HTERT RPE-1 (cell line): ENCODE data around the gene CD99.

Source experiments
- in situ Hi-C: fragments of 300-500 bp; cut with MboI; formaldehyde crosslinking; loops from 4 replicates; pipeline ENCODE4 v1.14.3; 2020; ENCODE audit warnings: low sequenced_read_pairs

CD99 gene

DNA sequence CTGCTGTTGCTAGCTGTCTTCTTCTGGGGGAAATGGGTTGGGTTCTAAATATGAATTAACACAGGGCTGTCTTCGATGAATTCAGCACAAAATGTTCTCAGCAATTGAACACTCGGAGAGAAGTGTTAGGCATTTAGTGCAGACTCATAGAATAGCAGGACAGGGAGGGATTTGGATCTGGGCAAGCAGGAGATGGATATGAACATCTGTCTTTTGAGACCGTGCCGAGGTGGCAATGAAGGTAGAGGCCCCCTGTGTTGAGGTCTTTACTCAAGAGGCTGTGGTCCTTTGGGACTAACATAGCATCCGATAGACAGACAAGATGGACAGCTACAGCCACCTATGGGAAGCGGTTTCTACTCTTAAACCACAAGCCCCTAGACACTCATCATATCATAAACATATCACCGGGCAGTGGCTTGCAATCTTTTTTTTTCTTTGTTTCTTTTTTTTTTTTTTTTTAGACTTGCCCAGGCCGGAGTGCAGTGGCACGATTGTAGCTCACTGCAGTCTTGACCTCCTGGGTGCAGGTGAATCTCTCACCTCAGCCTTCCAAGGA, 6.7 kb downstream of the CD99 start:
- in situ Hi-C loops, result no loop called here

DNA sequence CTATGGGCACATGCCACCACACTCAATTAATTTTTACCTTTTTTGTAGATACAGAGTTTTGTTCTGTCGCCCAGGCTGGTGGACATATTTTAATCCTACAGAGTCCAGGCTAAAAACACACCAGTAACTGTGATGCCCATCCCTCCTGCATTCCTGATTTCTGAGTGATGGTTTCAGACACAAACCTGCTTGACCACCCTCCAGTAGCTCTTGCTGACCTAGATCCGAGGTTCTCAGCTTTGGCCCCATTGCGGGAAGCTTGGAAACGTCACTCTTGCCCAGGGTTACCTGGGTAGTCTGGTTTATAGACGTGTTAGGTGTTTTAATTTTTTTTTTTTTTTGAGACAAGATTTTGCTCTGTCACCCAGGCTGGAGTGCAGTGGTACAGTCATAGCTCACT, 7.5 kb downstream of the CD99 start:
- in situ Hi-C loops, result no loop called here

DNA sequence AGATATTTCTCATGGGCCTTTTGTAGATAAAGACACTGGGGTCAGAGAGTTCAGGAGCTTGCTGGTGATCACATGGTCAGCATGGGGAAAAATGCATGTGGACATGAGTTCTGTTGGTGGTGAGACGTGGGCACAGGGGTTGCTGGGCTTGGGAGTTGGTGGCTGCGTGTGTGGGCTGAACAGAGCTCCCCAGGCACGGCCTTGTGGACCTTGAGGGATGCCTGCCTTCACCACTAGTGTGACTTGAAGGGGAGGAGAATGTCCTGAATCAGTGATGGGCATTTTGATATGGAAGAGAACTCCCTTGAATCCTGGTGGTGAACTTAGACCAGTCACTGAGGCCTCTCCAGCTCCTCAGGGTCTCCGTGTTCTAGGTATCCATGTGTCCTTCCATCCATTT, 8.9 kb downstream of the CD99 start:
- in situ Hi-C loops, result no loop called here

DNA sequence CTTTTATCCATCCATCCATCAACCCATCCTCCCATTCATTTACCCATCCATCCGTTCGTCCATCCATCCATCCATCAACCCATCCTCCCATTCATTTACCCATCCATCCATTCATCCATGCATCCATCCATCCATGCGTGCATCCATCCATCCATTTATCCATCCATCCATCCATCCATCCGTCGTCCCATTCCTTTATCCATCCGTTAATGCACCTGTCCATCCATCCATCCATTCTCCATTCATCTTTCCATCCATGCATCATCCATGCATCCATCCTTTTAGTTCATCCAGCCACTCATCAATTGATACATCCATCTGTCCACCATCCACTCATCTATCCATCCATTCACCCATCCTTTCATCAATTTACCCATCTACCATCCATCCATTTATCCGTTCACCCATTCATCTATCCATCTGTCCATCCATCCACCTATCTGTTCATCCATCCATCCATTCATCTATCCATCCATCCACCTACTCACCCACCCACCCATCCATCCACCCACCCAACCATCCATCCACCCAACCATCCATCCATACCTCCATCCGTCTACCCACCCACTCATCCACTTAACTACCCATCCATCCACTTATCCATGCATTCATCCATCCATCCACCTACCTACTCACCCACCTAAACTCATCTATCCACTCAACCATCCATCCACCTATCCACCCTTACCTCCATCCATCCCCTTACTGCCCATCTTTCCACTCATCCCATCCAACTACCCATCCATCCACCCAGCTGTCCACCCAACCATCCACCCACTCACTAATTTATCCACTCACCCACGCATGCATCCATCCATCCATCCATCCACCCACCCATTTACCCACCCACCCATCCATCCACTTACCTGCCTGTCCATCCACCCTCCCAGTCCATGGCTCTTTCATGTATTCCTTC, 9.6 kb downstream of the CD99 start:
- in situ Hi-C loops, result no loop called here

DNA sequence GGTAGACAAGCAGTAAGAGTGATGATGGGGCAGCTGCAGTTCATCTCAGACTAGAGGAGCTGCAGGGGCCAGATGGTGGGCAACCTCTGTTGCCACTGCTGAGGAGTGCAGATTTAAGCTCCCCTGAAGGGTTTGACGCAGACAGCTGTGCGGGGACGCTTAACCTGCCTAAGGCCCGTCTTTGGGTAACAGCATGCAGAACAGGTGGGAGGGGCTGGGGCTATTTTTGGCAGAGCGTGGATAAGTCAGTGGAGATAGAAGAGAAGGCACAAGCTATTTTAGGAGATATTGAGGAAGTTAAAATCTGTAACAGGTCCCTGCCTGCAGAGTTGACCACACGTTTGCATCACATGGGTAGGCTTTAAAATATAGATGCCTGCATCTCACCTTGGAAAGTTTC, 10.5 kb downstream of the CD99 start:
- in situ Hi-C loops, result no loop called here

DNA sequence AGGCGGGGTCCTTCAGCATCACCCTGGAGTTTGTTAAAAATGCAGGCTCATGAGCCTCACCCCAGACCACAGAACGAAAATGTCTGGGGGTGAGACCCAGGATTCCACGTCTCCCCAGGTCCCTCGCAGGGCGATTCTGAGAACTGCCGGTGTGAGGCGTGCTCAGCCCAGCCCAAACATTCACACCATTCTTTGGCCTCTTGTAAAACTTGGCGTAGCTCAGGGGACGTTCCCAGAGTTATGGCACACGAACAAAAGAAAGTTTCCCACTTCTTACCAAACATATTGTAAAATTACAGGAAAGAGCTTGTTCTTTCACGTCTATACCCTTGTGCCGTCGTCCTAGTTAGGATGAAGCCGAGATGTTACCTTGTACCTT, 12.9 kb downstream of the CD99 start:
- in situ Hi-C loops, result no loop called here

DNA sequence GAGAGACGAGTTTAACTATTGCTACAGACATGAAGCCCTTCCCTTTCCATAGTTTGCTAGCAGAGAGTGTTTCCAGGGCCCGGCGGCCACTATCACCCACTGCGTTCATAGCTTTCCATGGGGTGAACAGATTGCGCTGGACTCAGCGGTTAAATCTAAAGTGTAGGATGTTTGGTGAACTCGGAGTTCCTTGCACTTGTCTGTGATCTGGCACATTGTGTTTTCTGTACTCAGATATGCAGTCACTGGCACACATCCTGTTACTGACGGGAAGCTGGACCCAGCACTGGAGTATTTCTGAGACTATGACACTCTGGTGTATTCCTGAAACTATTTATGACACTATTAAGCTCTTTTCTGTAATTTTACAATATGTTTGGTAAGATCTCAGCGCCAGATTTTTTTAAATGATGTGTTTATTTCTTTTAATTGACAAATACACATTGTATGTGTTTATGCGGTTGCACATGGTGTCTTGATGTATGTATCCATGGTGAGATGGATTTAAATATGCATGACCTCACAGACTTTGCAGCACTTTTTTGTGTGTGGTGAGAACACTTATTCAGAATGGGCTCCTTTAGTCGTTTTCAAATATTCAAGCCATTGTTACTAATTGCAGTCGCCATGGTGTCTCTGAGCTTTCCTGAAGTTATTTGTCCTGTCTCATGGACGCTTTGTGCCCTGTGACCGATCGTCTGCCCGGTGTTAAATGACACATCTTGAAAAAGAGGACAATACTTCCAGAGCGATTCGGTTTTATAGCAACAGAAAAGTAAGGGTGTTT, 14.1 kb downstream of the CD99 start:
- in situ Hi-C loops, result no loop called here

DNA sequence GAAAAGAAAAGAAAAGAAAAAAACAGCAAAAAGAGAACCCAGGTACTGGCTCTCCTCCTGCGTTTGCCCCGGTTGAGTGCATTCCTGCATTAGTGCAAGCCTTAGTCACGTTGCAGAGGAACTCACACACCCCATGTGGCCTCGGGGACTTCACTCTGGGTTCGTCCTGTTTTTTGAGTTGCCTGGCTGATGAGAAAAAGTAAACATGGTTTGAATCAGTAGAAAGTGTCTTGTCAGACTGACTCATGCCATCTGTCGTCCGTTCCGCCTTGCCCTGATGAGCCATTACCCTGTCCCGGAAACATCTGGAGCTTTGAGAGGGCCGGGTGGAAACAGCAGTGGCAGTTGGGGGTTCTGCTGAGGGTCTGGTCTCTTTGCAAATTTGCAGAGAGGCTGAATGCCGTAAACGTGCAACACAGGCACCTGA, 16.3 kb downstream of the CD99 start:
- in situ Hi-C loops, result no loop called here

DNA sequence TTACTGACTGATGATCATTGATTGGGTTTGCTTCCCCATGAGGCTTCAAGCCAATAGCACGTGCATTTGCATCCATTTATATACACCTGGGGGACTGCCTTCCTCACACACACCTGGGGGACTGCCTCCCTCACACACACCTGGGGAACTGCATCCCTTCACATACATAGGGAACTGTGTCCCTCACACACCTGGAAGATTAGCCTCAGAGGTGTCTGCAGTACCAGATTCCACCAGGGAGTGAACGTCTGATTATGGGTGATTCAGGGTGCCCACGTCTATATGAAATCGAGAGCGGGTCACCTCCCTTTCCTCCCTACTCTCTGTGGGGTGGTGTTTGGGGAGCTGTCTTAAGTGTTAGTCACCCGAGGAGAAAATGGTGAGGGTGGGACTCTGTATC, 16.9 kb downstream of the CD99 start:
- in situ Hi-C loops, result no loop called here

DNA sequence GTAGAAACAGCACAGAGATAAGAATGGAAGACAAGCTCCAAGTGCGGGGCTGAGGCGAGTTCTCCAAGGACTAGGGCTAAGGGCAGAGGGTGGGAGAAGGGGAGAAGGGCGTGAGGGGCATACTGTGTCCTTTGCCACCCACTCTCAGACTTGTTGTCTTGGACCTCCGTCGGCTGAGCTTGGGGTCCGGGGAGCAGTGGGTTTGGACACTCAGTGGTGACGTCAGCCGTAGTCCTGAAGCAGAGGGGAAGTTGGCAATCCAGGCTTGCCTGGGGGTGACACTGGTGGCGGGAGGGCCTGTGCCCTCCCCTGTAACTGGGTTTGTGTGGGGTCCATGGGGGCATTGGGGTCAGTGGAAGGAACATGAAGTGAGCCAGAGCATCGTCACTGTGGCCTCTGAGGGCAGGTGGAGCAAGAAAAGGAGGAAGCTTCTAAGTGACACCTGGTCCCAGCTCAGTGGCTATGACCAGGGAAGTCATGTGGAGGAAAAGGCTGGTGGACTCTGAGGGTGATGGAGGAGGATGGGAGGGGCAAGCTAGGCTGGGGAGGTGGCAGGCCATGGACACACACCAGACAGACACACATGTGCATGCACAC, 17.6 kb downstream of the CD99 start:
- in situ Hi-C loops, result no loop called here

DNA sequence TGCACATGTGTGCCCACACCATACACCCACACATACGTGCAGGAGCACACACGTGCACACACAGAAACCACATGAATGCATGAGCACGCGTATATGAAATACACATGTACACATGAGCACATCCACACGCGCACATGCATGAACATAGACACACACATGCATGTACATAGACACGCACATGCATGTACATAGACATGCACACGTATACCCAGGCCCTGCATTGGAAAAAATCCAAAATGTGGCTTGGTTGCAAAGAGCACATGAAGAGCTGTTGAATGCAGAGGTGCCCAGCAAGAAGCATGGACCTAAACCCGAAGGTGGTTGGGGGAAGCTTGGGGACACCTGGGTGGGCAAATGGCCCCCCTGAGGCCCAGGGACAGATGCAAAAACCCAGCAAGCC, 18.5 kb downstream of the CD99 start:
- in situ Hi-C loops, result no loop called here

DNA sequence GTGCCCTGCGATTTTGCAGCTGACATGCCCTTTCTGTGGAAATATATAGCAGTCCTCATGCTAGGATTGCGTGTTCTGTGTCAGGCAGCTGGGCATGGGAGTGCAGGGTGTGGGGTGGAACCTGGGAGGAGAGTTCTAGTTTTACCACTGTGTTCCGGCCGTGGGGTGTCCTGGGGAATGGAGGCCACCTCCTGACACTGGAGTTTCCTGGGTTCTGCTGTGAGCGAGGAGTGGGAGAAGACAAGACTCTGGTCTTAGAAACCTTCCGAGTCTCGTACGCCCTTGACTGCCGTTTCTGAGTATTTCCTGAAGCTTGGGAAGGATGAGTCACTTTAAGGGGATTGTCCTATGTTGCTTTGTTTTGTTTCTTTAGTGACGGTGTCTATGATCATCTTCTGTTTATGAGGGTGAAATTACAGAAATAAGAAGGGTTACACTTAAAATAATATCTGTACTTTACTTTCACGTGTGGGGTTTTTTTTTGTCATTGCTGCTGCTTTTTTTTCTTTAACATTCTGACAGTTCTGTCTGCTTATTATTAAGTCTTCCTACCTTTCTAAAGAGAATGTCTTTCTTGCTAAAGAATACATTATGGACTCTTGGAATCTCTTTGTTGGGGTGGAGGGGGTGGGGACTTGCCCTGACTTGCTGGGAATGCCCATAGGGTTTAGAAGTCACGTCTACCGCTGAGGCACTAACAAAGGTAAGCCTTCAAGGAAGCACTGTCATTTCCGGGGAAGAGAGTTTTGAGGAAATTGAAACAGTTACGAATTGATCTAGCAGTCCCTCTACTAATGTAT, 19.1 kb downstream of the CD99 start:
- in situ Hi-C loops, result no loop called here

DNA sequence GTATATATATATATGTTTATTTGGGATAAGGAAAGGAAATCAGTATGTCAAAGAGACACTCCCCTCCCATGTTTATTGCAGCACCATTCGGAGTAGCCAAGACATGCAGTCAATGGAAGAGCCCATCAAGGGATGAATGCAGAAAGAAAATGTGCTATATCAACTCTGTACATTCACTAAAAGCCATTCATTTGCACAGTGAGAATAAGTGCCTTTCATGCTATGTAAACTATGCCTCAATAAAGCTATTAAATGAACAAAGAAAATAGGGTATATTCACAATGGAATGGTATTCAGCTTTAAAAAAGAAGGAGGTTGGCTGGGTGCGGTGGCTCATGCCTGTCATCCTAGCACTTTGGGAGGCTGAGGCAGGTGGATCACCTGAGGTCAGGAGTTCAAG, 20.3 kb downstream of the CD99 start:
- in situ Hi-C loops, result no loop called here

DNA sequence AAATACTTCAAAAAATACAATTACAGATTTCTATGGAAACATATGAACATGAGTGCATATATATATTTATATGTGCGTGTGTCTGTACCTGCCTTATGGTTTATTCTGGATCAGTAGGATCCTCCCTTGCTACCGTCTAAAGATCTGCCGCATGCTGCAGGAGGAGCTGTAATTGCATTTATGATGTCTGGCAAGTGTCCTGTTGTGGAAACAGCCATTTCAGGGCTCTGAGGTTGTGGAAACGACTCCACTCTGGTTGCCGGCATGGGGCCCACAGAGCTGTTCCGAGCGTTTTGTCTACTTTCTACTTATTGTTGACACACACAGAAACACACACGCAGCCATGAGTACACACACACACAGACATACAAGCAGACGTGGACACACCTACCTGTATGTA, 21.3 kb downstream of the CD99 start:
- in situ Hi-C loops, result no loop called here

DNA sequence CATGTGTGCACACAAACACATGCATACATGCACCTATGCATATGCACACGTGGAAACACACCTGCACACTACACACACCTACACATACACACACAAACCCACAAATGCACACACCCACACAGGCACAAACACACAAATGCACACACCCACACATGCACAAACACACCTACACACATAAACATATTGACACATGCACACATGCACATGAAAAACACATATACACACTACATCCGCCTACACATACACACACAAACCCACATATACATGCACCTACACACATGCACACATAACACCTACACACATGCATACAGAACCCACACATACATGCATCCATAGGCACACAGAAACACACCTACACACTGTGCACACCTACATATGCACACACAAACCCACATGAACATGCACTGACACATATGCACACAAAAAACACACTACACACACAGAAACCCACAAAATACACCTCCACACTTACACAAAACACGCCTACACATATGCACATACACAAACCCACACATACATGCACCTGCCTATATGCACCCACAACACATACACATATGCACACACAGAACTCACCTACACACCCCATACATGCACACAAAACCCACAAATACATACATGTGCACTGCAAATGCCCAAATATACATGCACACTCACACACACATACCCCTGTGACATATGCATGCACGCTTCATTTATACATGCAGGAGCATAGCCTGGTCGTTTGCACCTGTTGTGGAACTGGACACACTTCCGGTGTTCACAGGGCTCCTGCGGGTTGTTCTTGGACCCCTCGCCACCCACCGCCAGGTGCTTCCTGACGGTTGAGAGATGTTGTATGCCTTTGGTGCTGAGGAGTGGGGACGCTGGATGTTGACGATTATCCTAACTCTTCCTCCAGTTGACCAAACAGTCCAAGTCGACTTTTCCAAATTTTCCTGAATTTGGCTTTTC, 22.1 kb downstream of the CD99 start:
- in situ Hi-C loops, result no loop called here

DNA sequence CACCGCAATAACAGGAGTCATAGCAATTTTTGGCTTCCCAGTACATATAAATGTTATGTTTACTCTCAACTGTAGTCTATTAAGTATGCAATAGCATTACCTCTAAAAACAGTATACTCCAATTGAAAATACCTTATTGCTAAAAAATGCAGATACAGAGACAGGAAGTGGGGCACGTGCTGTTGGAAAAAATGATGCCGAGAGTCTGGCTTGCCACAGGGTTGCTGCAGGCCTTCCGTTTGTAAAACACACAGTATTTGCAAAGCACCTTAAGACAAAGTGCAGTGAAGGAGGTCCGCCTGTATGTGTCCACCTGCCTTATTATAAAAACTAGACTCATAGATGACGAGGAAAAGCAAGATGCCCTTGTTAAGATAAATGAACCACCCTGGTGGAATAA, 23.5 kb downstream of the CD99 start:
- in situ Hi-C loops, result no loop called here

DNA sequence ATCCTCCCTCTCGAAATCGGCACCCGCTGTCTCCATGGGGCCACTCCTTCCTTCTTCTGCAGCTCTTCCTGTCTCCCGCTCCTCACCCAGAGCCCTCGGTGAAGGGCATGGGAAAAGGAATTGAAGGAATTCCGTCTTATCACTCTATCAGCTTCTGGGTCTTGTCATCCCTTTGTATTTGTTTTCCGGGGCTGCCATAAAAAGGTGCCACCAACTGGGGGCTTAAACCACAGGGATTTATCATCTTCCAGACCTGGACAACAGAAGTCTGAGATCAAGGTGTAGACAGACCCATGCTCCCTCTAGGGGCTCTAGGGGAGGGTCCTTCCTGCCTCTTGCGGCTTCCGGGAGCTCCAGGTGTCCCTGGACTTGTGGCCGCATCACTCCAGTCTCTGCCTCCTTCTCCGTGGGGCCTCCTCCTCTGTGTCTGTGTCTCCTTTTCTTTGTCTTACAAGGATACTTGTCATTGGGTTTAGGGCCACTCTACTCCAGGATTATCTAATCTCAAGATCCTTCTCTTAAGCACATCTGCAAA, 24.0 kb downstream of the CD99 start:
- in situ Hi-C loops, result no loop called here

DNA sequence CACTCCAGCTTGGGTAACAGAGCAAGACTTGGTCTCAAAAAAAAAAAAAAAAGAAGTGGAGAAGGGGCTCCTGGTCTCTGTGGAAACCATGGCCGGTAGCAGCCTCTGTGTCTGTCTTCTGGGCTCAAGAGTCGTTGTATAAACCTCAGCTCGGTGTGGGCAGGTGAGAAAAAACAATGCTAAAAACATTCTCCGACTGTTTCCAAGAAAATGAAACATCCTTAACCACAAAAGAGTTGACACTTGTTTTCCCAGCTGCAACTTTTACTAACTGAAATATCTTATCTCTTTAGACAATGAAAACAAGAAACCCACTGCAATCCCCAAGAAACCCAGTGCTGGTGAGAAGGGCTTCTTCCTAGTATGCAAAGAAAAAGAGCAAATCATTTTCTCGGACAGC, 26.2 kb downstream of the CD99 start:
- in situ Hi-C loops, result no loop called here

DNA sequence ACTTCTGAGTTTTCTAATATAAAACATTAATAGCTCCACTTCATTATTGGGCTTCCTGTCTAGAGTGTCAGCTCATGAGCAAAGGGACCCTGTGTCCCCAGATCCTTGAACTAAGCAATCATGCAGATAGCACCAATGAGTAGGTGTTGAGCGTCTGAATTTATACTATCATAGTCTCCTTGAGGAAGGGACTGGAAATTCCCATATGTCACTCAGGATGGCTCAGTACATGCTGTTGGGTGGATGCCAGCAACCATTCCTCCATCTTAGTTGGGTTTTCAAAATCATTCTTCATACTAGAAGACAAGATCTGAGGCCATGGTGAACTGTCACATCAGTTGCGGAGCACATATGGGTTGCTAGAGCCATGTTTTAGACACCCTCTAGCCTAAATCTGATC, 27.7 kb downstream of the CD99 start:
- in situ Hi-C loops, result no loop called here
